Parathyroid adenoma (tissue), 2 donors: ENCODE results near the gene TOB1.

ENCODE experiments used
- H2AFZ ChIP-seq: fragments of 300-600 bp; sonication (generic); one replicate; pipeline ENCODE4 v1.7.0; 2017; ENCODE audit warnings: antibody characterized with exemption, mild to moderate bottlenecking
- H3K27ac ChIP-seq: fragments of 300-600 bp; sonication (generic); one replicate; pipeline ENCODE4 v1.7.0; 2017
- H3K27me3 ChIP-seq: fragments of 300-600 bp; sonication (generic); one replicate; pipeline ENCODE4 v1.7.0; 2017; ENCODE audit warnings: low read length; ENCODE audit not compliant: control insufficient read depth, insufficient read depth
- H3K36me3 ChIP-seq: fragments of 300-600 bp; sonication (generic); one replicate; pipeline ENCODE4 v1.7.0; 2017; ENCODE audit warnings: low read length; ENCODE audit not compliant: control insufficient read depth, insufficient read depth
- H3K4me1 ChIP-seq: fragments of 300-600 bp; sonication (generic); one replicate; pipeline ENCODE4 v1.7.0; 2017; ENCODE audit warnings: control low read depth
- H3K4me2 ChIP-seq: fragments of 300-600 bp; sonication (generic); one replicate; pipeline ENCODE4 v1.7.0; 2017; ENCODE audit warnings: low read length
- H3K4me3 ChIP-seq: fragments of 300-600 bp; sonication (generic); one replicate; pipeline ENCODE4 v1.7.0; 2017; ENCODE audit warnings: low read depth, low read length
- H3K79me2 ChIP-seq: fragments of 300-600 bp; sonication (generic); one replicate; pipeline ENCODE4 v1.7.0; 2017; ENCODE audit warnings: control low read depth
- H3K9ac ChIP-seq: fragments of 300-600 bp; sonication (generic); one replicate; pipeline ENCODE4 v1.7.0; 2017; ENCODE audit warnings: mild to moderate bottlenecking
- H3K9me3 ChIP-seq: fragments of 300-600 bp; sonication (generic); one replicate; pipeline ENCODE4 v1.7.0; 2017; ENCODE audit warnings: low read length; ENCODE audit not compliant: control insufficient read depth
- CTCF ChIP-seq: fragments of 300-600 bp; sonication (generic); IDR thresholded peaks from one replicate; pipeline ENCODE4 v1.7.0; 2017; ENCODE audit warnings: antibody characterized with exemption, mild to moderate bottlenecking
- donor health status: primary hyperparathyroidism.

TOB1 gene

GRCh38 chr17:50868140-50868438 lies 1.9 kb upstream of the TOB1 start:
- no peak for TF ChIP-seq CTCF
- Histone ChIP-seq H3K27me3 (no peaks in the 10 kb centered on the region), H2AFZ (no peak overlapping the region), H3K9ac (peak overlapping the region; percentile 95), H3K27ac (peak overlapping the region; percentile 95), H3K79me2 (peaks cover 18% of the 10 kb centered on the region), H3K9me3 (no peaks in the 10 kb centered on the region), H3K4me2 (peak overlapping the region; percentile 99), H3K4me3 (peak overlapping the region; percentile 96), H3K36me3 (no peaks in the 10 kb centered on the region), H3K4me1 (peaks cover 26% of the 10 kb centered on the region)

GRCh38 chr17:50867363-50868139 lies 1.4 kb upstream of the TOB1 start:
- no peak for TF ChIP-seq CTCF
- H3K9ac ChIP-seq, result peak overlapping the region; percentile 95
- peak overlapping the region; percentile 99 for H3K4me2 ChIP-seq
- H3K27ac ChIP-seq, result peak overlapping the region; percentile 95
- H2AFZ ChIP-seq, result peak overlapping the region; percentile 63
- no peaks in the 10 kb centered on the region for H3K9me3 ChIP-seq
- H3K36me3 ChIP-seq, result no peaks in the 10 kb centered on the region
- H3K79me2 ChIP-seq, result peaks cover 22% of the 10 kb centered on the region
- no peaks in the 10 kb centered on the region for H3K27me3 ChIP-seq
- peaks cover 24% of the 10 kb centered on the region for H3K4me1 ChIP-seq
- H3K4me3 ChIP-seq, result peak overlapping the region; percentile 96

GRCh38 chr17:50866950-50867362 lies 802 bp upstream of the TOB1 start:
- Histone ChIP-seq H3K4me3 (peak overlapping the region; percentile 96), H3K79me2 (peaks cover 26% of the 10 kb centered on the region), H3K9ac (peak overlapping the region; percentile 92), H3K27me3 (no peaks in the 10 kb centered on the region), H3K4me2 (peak overlapping the region; percentile 99), H3K36me3 (no peaks in the 10 kb centered on the region), H3K27ac (peak overlapping the region; percentile 95), H3K9me3 (no peaks in the 10 kb centered on the region), H2AFZ (peak overlapping the region; percentile 63), H3K4me1 (peaks cover 18% of the 10 kb centered on the region)
- no peak for TF ChIP-seq CTCF

GRCh38 chr17:50865868-50866260 lies 290 bp downstream of the TOB1 start:
- Histone ChIP-seq H3K4me1 (peaks cover 17% of the 10 kb centered on the region), H3K36me3 (no peaks in the 10 kb centered on the region), H3K9me3 (no peaks in the 10 kb centered on the region), H3K27ac (peak overlapping the region; percentile 94), H3K79me2 (peaks cover 31% of the 10 kb centered on the region), H3K4me2 (peak overlapping the region; percentile 84), H3K27me3 (no peaks in the 10 kb centered on the region), H3K9ac (peak overlapping the region; percentile 96), H2AFZ (no peak overlapping the region), H3K4me3 (peak overlapping the region; percentile 100)
- TF ChIP-seq CTCF, result no peak
